NCI-H526 treated with DMSO at 0.1 percent for 48 hours (cell line): ENCODE results near the gene LRRFIP2.

Experiments
- DNase-seq: peaks from one replicate; lab custom pipeline; 2025; lab: John Stamatoyannopoulos, UW

LRRFIP2 gene

GRCh38 chr3:37024092-37024491 is 150.3 kb downstream of the LRRFIP2 start:
- no peak for DNase-seq

DNA sequence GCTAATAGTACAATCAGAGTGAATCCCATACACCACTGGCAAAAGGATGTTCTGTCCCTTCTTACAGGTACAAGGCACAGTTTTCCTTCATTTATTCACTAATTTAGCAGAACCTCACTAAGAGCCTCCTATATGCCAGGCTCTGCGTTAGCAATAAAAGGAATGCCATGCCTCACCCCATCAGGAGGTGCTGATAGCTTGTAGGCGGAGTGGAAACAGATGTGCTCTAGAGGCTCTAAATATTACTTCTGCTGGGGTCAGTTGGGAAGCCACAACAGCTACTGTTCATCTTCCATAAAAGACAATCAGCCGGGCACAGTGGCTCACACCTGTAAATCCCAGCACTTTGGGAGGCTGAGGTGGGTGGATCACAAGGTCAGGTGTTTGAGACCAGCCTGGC is 156.7 kb downstream of the LRRFIP2 start:
- no peak for DNase-seq

DNA sequence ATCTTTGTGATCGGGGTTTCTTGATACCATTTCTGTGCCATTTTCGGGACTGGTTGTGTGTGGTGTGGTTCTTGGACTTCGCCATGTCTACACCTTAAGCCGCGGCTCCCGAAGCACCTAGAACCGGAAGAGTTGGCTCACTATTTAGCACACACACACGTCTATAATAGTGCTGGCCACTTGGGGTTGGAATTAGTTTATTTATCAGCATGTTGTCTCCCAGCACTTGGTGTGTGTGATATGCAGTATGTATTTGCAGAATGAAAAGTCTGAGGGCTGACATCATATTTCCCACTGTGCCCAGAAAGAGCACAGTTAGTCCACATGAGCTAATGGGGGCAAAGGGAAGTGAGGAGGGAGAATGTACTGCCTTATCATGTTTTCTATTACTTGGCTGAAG is 157.5 kb downstream of the LRRFIP2 start:
- no peak for DNase-seq

GRCh38 chr3:37015642-37016041 is 158.7 kb downstream of the LRRFIP2 start:
- DNase-seq, result no peak

GRCh38 chr3:37014620-37015019 is 159.8 kb downstream of the LRRFIP2 start:
- no peak for DNase-seq
